T-helper 1 cell treated with Interleukin-12 subunit alpha and Interleukin-12 subunit beta and Interleukin-4 antibody, amounts not matched to agents 30 μg/mL and 1 μg/mL, for 36 hours (primary cell): ENCODE results near the gene MAPK6.
A peak's percentile ranks its signal among the peaks of the same experiment; 100 is the strongest.
"Not testable (repeated sequence)": the region's sequence is repeated elsewhere in the genome, so short reads cannot be mapped to it uniquely, and the experiment has no call there.

Source experiments
- H3K27ac Mint-ChIP-seq: one replicate; pipeline ENCODE4 v1.8.0; 2021; ENCODE audit warnings: mild to moderate bottlenecking, mixed read lengths
- H3K27me3 Mint-ChIP-seq: one replicate; pipeline ENCODE4 v1.8.0; 2021; ENCODE audit warnings: low read depth, mixed read lengths
- H3K36me3 Mint-ChIP-seq: one replicate; pipeline ENCODE4 v1.8.0; 2021; ENCODE audit warnings: low read depth, mixed read lengths
- H3K4me1 Mint-ChIP-seq: one replicate; pipeline ENCODE4 v1.8.0; 2021; ENCODE audit warnings: low read depth, mixed read lengths
- H3K4me3 Mint-ChIP-seq: one replicate; pipeline ENCODE4 v1.8.0; 2021; ENCODE audit warnings: mild to moderate bottlenecking, moderate library complexity, mixed read lengths
- H3K9me3 Mint-ChIP-seq: one replicate; pipeline ENCODE4 v1.8.0; 2021; ENCODE audit warnings: mixed read lengths

The MAPK6 gene

DNA sequence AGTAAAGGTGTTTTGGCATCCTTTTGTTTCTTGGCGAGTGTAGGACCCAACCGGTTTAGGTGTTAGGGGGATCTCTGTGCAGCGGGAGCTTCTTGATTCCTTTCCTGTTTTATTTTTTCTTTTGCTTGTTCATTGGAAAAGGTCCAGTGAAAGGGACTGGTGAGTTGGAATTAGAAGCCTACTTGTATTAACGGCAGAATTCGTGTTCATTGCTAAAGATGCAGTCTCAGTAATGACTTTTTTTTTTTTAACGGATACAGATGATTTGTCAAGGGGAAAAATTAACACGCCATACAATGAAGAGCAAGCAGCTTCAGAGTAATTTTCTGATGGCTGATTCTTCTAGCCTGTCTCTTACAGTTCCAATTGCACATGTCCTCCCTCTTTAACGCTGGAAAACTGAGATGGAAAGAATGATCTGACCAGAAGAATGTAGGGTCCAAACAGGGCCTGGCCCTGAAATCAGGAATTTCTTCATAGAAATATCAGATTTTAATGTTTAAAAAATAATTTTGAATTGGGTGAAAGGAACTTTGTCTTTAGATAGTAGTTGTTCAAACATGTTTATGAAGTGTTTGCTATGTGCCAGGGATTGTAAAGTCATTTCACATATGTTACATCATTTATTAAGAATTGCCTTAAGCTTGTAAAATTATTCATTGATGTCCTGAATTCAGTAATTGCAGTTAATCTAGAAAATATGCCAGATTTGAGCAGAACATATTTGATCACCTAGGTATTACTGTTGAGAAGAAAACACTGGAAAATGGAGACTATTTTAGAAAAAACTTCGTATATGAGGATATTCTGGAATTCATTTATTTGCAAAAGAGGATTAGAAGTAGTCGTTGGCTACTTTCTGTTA, 1.4 kb downstream of the MAPK6 start:
- H3K9me3 Mint-ChIP-seq = no peaks in the 10 kb centered on the region
- H3K4me3 Mint-ChIP-seq = peak overlapping the region; percentile 90
- peaks cover 7% of the 10 kb centered on the region for H3K36me3 Mint-ChIP-seq
- peak overlapping the region; percentile 96 for H3K27ac Mint-ChIP-seq
- H3K27me3 Mint-ChIP-seq = peaks cover 14% of the 10 kb centered on the region
- H3K4me1 Mint-ChIP-seq = peaks cover 31% of the 10 kb centered on the region

DNA sequence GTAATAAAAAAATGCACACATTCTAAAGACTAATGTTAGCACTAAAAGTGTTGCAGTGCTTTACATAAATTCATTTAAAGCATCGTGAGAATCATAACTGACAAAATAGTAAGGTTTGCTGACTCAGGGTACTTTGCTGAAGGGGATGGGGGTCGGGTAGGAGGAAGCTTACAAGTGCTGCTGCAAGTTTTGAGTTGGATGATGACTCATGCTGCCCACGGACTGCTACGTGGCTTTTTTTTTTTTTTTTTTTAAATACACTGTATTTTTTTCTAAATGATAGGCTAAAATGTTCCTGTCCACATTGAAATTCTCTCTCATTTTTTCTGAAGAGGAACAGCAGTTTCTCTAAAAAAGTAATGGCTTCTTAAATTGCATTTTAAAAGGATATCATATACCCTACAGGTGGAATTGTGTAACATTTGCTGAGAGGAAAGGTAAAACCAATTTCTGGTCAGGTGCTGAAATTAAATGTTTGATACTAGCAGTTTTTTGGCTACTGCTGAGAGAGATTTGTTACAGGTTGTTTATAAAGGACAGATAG, 2.2 kb downstream of the MAPK6 start:
- Mint-ChIP-seq H3K27ac (peak overlapping the region; percentile 96), H3K4me3 (peak overlapping the region; percentile 90), H3K9me3 (no peaks in the 10 kb centered on the region), H3K36me3 (peaks cover 7% of the 10 kb centered on the region), H3K4me1 (peaks cover 31% of the 10 kb centered on the region), H3K27me3 (peaks cover 14% of the 10 kb centered on the region)

DNA sequence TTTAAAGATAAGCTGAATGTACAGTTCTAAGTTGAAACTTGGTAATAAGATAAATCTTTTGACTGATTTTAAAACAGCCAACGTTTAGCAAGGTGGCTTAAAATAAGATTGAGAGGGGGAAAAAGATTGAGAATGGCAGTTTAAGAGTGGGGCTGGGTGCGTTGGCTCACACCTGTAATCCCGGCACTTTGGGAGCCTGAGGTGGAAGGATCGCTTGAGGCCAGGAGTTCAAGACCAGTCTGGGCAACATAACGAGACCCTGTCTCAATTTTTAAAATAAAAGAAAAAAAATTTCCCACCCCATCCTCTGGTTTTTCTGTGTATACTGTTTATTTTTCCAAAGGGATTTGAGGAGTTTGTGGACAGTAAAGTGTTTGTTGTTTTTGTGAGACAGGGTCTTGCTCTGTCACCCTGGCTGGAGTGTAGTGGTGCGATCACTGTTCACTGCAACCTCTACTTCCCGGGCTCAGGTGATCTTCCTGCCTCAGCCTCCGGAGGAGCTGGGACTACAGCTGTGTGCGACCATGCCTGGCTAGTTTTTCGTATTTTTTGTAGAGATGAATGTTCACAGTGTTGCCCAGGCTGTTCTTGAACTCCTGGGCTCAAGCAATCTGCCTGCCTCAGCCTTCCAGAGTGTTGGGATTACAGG, 3.0 kb downstream of the MAPK6 start:
- Mint-ChIP-seq H3K27me3 (peaks cover 12% of the 10 kb centered on the region), H3K4me1 (peaks cover 31% of the 10 kb centered on the region), H3K27ac (no peak overlapping the region), H3K9me3 (no peaks in the 10 kb centered on the region), H3K36me3 (peaks cover 7% of the 10 kb centered on the region), H3K4me3 (no peak overlapping the region)

DNA sequence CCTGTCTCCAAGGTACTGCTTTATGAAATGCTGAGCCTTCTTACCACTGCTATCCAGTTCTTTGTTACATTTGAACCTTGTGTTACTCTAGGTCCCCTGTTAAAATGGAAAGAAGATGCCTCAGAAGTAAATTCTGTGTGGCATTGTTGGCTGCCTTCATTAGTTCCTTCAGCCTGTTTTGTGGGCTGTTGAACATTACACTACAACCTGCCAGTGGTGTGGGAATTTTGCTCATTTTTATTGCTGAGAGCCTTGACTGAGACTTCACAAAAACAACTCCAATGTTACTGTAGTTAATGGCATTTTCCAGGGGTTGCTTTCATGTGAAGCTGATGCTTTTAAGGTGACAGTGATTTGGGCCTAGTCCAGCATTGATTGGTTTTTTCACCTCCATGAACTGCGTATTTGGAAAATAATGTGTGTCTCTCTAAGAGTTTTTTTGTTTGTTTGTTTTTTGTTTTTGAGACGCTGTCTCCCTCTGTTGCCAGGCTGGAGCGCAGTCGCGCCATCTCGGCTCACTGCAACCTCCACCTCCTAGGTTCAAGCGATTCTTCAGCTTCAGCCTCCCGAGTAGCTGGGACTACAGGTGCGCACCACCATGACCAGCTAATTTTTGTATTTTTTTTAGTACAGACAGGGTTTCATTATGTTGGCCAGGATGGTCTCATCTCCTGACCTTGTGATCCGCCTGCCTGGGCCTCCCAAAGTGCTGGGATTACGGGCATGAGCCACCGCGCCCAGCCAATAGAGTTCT, 4.3 kb downstream of the MAPK6 start:
- H3K4me1 Mint-ChIP-seq = peaks cover 30% of the 10 kb centered on the region
- peaks cover 5% of the 10 kb centered on the region for H3K27me3 Mint-ChIP-seq
- H3K36me3 Mint-ChIP-seq = peaks cover 9% of the 10 kb centered on the region
- H3K4me3 Mint-ChIP-seq = no peak overlapping the region
- peak overlapping the region; percentile 26 for H3K27ac Mint-ChIP-seq
- no peaks in the 10 kb centered on the region for H3K9me3 Mint-ChIP-seq

DNA sequence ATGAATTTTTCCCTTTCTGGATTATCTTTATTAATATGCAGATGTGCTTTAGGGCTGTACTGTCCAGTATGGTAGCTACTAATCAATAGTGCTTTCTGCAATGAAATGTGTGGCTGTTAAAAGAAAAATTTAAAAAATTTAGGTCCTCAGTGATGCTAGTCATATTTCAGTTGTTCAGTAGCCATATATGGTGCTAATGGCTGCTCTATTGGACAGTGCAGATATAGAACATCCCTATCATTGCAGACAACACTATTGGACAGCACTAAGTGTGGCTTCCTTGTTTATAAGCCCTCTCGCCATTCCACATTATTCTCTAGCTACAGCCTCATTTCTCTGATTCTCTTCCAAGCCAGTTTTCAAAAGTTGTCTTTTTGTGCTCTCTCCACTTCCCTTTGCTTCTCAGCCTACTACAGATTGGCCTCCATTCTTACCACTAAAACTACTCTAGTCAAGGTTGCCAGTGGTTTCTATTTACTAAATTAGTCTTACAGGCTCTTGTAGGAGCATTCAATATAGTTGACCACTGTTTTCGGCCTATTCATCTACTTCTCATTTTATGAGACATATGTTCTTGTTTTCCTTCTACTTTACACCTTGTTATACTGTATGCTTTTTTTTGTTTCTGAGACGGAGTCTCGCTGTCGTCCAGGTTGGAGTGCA, 9.5 kb downstream of the MAPK6 start:
- no peak overlapping the region for H3K4me3 Mint-ChIP-seq
- H3K27ac Mint-ChIP-seq = no peak overlapping the region
- peaks cover 11% of the 10 kb centered on the region for H3K4me1 Mint-ChIP-seq
- H3K36me3 Mint-ChIP-seq = peaks cover 18% of the 10 kb centered on the region
- H3K9me3 Mint-ChIP-seq = peaks cover 2% of the 10 kb centered on the region
- H3K27me3 Mint-ChIP-seq = no peaks in the 10 kb centered on the region

DNA sequence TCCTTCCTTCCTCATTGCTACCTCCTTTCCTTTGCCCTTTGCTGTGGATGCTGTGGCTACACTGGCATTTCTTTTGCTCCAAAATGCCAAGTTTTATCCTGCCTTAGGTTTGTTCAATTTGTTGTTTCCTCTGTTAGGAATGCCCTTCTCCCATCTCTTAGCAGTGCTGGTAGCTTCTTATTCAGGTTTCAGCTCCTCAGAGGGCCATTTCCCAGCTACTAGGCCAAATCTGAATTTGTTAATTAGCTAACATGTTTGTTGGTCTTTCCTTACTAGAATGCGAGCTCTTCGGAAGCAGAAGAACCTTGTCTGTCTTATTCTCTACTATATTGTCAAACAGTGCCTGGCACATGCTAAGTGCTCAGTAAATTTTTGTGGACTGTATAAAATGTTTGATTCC, 11.0 kb downstream of the MAPK6 start:
- Mint-ChIP-seq H3K9me3 (peaks cover 10% of the 10 kb centered on the region), H3K4me1 (peaks cover 13% of the 10 kb centered on the region), H3K36me3 (peaks cover 28% of the 10 kb centered on the region), H3K4me3 (no peak overlapping the region), H3K27me3 (no peaks in the 10 kb centered on the region), H3K27ac (no peak overlapping the region)

DNA sequence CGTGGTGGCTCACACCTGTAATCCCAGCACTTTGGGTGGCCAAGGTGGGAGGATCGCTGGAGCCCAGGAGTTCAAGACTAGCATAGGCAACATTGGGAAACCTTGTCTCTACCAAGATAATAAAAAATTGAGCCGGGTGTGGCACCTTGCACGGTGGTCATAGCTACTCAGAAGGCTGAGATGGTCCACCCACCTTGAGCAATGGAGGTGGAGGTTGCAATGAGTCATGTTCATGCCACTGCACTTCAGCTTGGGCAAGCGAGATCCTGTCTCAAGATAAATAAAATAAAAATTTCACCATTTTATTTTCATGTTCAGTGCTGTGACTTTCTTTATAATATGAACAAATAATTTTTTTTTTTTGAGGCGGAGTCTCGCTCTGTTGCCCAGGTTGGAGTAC, 12.5 kb downstream of the MAPK6 start:
- H3K4me3 Mint-ChIP-seq = no peak overlapping the region
- no peak overlapping the region for H3K27ac Mint-ChIP-seq
- peaks cover 13% of the 10 kb centered on the region for H3K4me1 Mint-ChIP-seq
- no peaks in the 10 kb centered on the region for H3K27me3 Mint-ChIP-seq
- H3K9me3 Mint-ChIP-seq = peaks cover 10% of the 10 kb centered on the region
- H3K36me3 Mint-ChIP-seq = peaks cover 29% of the 10 kb centered on the region

DNA sequence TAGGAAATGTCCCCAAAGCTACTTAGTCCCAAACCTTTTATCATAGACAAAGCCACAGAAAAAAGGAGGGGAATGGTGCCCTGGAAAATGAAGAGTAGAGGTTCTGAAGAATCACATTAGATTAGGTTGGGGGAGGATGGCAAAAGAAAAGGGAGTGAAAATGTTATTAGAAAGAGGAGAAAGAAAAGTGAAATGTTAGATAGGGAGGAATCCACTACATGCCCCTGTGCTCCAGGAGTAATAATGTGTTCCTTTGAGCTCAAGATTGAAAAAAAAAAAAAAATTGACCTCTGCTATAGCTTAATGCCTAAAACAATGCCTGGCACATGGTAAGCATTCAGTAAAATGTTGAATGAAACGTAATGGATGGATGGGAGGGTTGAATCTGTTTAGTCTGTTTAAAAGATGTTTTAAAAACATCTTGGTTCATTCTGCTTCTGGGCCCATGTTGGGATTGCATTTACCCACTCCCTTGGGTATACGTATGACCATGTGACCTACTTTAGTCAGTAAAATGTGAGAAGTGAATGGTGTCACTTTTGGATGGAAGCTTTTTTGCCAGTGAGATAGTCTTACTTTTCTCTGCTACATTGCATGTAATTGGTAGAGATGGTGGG, 19.0 kb downstream of the MAPK6 start:
- peaks cover 10% of the 10 kb centered on the region for H3K9me3 Mint-ChIP-seq
- H3K36me3 Mint-ChIP-seq = peaks cover 22% of the 10 kb centered on the region
- peaks cover 23% of the 10 kb centered on the region for H3K4me1 Mint-ChIP-seq
- H3K27ac Mint-ChIP-seq = no peak overlapping the region
- no peak overlapping the region for H3K4me3 Mint-ChIP-seq
- no peaks in the 10 kb centered on the region for H3K27me3 Mint-ChIP-seq

DNA sequence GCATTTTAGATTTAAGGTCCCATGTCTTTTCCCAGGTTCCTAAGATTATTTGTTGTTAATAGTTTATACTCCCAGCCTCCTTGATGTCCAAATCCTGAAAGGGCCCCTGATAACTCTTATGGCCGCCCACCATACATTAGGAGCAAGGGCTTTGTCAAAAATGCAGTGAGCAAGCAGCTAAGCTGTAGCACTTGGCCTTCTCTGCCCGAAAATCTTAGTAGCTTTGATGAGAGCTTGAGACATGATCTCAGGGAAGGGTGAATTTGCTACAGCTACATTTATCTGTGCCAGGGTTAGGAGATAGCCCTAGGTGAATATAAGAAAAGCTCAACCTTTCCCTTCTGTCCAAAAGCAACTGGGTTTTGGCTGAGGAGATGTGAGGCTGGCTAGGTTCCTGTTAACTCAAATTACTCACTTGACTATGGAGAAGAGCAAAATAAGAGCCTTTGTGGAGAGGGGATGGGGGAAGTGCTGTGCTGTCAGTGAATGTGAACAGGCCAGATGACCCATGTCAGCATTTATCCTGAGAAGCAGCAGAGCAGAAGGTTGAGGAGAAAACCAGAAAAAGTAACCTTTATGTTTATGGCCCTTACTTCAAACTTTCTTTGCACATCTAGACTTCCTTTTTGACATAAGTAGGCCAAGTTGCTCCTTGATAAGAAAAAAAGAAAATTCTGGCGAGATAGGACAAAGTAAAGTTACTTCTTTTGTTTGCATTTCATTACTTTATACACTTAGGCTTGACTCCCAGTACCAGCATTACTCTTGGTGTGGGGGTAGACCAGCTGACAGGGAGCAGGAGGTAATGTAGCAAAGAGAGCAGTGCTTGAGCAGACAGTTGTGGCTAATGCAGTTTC, 21.1 kb downstream of the MAPK6 start:
- peak overlapping the region; percentile 52 for H3K27ac Mint-ChIP-seq
- H3K9me3 Mint-ChIP-seq = no peaks in the 10 kb centered on the region
- H3K4me3 Mint-ChIP-seq = no peak overlapping the region
- peaks cover 24% of the 10 kb centered on the region for H3K4me1 Mint-ChIP-seq
- peaks cover 8% of the 10 kb centered on the region for H3K36me3 Mint-ChIP-seq
- no peaks in the 10 kb centered on the region for H3K27me3 Mint-ChIP-seq

DNA sequence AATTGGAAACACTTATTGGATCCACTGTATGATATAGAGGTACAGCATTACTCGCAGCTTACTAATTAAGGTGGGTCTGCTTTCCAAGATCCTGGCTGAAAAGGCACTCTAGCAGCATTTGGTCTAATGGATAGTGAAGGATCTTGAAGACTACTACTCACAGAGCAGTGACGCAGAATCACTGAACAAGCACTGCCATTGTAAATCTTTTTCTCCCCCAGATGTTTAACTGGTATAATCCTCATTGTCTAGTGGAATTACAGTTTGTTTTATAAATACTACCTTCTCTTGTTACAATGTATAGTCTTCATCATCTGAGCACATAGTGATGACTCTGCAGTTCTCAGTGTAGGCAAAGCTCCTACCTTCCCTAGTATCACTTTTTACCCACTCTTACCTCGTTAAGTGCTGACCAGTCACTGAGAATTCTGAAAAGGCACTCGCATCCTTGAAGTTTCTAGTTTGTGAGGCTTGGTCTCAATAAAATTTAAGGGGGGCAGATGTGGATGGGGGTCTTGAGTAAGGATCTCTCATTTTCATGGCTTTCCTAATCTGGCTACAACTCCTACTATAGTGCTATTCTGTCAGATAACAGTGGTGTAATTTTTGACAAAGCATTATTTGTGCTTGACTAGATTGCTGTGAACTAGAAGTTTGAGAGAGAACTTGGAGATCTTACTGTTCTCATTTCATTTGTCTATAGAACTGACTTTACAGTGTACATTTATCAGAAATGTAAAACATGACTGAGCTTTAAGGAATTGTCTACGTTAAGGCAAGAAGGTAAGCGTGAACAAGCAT, 23.2 kb downstream of the MAPK6 start:
- no peak overlapping the region for H3K4me3 Mint-ChIP-seq
- peaks cover 41% of the 10 kb centered on the region for H3K4me1 Mint-ChIP-seq
- H3K27me3 Mint-ChIP-seq = no peaks in the 10 kb centered on the region
- no peak overlapping the region for H3K27ac Mint-ChIP-seq
- H3K9me3 Mint-ChIP-seq = no peaks in the 10 kb centered on the region
- H3K36me3 Mint-ChIP-seq = peaks cover 17% of the 10 kb centered on the region

DNA sequence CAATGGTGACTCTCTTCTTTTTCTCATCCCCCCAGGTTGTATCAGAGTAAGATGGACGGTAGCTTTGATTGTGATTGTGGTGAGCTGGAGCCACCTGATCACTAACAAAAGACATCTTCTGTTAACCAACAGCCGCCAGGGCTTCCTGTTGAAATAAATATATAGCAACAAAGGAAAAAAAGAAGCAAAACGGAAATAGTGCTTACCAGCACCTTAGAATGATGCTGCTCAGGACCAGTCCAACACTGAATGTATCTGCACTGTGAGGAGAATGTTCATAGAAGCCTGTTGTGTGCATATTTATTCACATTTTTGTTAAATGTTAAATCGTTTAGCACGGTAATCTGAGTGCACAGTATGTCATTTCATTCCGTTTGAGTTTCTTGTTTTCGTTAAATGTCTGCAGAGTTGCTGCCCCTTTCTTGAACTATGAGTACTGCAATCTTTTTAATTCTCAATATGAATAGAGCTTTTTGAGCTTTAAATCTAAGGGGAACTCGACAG, 26.8 kb downstream of the MAPK6 start:
- not testable (repeated sequence) for H3K9me3 Mint-ChIP-seq, H3K27me3 Mint-ChIP-seq
- peak overlapping the region; percentile 51 for H3K4me3 Mint-ChIP-seq
- H3K27ac Mint-ChIP-seq = peak overlapping the region; percentile 82
- peaks cover 22% of the 10 kb centered on the region for H3K36me3 Mint-ChIP-seq
- H3K4me1 Mint-ChIP-seq = peaks cover 29% of the 10 kb centered on the region

DNA sequence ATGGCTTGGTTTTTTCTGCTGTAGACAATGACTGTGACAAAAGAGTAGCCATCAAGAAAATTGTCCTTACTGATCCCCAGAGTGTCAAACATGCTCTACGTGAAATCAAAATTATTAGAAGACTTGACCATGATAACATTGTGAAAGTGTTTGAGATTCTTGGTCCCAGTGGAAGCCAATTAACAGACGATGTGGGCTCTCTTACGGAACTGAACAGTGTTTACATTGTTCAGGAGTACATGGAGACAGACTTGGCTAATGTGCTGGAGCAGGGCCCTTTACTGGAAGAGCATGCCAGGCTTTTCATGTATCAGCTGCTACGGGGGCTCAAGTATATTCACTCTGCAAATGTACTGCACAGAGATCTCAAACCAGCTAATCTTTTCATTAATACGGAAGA, 27.5 kb downstream of the MAPK6 start:
- not testable (repeated sequence) for H3K27me3 Mint-ChIP-seq, H3K9me3 Mint-ChIP-seq, H3K4me3 Mint-ChIP-seq
- Mint-ChIP-seq H3K36me3 (peaks cover 24% of the 10 kb centered on the region), H3K27ac (peak overlapping the region; percentile 82), H3K4me1 (peaks cover 29% of the 10 kb centered on the region)
